ENCODE data around the gene PITPNM3.
A peak's percentile ranks its signal among the peaks of the same experiment; 100 is the strongest.
"Not testable (repeated sequence)": the region's sequence is repeated elsewhere in the genome, so short reads cannot be mapped to it uniquely, and the experiment has no call there.

PITPNM3 gene

DNA sequence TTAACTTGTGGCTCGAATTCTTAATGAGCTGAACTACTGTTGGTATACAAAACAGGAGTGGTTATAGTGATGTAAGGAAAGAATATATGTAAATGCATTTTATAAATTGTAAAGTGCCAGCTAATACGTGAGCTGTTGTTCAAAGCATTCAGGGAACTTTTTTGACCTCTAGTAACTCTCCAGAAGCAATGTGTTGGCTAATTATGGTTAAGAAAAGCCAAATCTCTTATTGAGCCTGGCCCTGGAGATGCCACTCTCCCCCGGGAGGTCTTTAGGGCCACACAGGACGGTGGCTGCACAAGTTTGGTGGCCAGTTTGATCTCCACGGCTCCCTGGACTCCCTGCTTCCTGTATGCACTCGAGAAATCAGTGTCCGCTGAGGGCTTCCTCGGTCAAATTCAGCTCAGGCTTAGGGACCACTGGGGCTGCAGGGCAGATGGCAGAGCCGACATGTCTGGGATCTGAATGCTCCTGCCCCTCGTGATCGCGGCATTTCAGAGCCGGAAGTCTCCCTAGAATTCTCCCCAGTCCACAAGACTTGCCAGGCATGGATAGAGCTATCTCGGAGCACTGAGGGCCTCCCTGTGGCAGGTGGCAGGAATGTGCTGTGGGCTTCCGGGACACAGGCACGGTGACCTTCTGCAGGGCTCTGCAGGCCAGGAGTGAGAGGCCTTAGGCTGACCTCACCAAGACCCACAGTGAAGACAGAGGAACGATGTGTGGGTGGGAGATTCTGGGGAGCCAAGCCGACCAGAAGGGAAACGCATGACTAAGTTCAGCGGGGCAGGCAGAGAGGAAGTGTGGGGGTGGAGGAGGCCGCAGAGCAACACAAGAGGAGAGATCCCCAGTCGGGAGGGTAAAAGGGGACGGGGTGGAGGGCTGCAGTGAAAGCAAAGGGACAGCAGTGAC is 18.6 kb upstream of the PITPNM3 start:
- peak; percentile 69 for DNase-seq

DNA sequence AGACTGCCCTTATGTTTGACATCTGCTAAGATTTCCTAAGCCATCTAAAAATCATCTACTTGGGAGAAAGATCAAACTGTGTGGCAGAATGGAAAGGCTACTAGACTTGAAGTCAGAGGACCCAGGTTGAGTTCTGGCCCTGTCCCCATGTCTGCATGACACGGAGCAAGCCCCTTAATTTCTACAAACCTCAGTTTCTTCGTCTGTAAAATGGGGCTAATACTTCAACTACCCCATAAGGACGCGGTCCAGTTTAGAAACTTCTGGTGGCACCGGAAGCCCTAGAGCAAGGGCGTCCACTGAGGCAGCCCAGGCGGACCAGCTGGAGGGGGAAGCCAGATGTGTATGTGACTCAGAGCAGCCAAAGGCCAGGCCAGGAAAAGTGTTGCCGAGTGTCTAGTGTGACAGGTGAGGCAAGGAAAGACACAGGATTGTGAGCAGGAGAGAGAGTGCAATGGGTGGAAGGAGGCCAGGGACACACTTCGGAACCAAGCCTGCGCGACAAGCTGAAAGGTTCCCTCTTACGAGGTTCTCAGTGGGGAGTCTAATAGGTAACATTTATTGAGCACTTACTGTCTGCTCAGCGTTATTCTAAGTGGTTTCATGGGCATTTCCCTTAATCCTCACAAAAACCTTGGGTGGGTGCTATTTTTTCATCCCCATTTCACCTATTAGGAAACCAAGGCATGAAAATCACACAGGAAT is 17.8 kb upstream of the PITPNM3 start:
- no peak for DNase-seq

DNA sequence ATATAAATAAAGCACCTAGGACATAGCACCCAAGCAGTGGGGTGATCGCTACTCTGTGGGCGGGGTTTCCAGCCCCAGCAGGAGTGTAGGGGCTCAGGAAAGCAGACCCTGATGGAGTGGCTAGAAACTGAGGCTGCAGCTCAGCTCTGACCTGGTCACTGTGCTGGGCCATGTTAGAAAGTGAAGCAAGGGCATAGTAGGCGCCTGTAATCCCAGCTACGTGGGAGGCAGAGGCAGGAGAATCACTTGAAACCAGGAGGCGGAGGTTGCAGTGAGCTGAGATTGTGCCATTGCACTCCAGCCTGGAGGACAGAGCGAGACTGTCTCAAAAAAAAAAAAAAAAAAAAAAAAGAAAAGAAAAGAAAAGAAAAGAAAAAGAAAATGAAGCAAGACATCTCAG is 17.1 kb upstream of the PITPNM3 start:
- DNase-seq: not testable (repeated sequence)

DNA sequence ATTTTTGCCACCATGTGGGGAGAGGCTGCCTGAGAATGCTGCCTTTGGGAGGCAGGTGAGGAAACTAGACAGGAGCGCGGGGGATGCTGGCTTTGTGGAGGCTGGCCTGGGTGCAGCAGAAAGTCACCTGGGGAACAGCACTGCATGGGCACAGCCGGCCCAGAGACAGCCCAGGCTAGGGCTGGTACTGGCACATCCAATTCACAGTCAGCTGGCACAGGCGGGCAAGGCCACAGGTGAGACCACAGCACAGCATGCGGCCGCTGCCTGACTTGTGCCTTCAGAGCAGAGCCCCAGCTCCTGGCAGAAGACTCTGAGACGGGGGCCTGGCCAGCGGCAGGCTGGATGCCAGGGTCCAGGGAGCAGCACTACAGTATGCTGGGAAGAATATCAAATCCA is 16.6 kb upstream of the PITPNM3 start:
- DNase-seq: no peak

DNA sequence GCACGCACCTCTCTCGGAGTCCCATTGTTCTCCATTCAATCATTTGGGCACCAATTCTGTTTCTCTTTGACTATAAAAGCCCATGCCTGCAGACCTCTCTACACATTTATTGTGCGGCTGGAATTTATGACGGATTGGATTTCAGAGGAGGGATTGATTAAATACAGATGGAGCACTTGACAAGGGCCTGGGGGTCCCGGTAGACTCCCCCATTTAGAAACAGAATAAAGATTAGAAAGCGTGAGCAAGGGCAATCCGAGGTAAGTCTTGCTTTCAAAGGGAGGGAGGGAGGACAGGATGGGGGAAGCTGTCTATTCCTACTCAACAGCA is 15.1 kb upstream of the PITPNM3 start:
- no peak for DNase-seq

DNA sequence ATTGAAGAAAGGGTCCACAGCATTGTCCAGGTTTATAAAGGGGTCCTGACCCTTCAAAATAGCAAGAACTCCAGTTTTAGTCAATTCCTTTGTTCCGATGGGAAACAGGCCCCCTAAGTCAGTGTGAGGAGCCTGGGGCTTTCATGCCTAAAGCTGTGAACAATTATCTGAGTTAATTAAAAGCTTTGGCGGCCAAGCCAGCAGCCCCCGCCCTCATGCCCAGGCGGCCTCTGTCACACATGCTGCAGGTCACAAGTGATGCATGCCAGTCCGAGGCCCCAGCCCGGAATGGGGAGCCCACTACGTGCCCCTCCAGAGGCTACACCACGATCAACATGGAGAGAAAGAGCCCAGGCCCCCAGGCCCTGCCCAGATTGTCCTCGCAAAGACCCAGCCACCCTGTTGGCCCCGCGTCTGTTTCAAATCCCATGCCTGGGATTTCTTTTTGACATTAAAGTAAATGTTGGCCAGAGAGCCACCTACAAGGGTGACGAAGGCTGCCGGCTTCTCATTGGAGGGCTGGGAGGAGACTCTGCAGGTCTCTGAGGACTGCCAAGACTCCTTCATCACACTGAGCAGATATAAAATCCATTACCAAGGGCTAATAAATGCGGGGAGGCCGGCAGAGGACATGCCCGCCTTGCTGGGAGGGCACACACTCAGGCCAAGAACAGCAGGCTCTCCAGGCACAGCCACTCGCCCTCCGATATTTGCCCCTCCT is 14.5 kb upstream of the PITPNM3 start:
- DNase-seq: no peak

DNA sequence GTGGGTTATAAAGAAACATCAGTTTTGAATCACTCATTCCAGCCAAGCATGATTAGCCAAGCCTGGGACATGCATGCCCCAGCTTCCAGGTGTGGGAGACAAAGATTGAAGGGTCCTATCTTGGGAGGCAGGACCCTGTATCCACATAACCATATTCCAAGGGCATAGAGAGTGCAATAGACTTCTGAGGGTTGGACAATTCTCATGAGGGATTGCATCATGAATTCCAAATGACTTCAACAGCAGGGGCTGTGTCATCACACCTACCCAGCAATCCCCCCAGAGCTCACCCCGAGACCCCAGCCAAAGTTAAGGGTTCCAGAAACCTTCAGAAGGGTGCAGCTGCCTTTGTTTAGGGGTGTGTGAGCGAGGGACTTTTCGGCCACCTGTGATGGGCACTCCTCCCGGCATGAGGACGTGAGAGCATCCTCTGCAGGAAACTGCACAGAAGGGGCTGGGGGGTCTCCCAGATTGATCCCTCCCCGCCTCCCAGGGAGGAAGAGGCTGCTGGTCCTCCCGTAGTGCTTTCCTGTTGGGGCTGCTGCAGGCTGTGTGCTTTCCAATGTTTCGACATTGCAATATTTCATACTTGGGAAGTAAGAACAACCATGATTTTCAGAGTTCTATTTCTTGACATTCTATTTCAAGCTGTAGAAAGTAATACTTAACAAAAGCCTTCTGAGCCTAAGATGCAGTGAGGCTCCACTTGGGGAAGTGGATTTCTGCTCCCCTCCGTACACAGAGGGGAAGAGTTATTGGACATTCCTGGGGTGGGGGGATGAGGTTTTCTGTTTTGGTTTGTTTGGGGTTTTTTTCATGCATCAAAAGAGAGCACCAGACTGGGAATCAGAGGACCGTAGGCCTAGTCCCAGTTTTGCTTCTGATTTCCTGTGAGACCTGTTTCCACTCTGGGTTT is 13.3 kb upstream of the PITPNM3 start:
- no peak for DNase-seq

DNA sequence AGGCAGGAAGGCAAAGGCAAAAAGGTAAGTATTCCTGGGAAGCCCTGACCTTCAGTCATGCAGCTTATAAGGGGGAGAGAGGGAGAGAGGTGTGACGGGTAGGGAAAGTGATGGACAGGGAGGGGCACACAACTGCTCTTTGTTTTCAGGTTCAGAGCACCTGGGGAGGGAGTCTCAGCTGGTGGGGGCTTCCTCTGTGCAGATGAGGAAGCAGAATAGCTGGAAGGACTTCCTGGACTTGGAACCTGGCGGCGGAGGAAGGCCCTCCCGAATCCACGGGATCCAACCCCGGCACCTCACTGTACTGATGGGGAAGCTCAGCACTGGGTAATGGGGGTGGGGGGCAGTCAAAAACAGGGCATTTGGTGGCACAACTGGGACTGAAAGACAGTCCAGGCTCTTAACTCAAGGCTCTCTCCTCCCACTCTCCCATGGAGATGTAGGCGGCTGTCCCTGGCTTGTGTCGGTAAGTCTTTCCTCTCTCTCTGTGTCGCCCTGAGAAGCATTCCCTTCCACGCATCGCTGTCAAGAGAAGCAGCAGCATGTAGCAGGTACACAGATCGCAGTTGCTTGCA is 11.9 kb upstream of the PITPNM3 start:
- peak; percentile 35 for DNase-seq

DNA sequence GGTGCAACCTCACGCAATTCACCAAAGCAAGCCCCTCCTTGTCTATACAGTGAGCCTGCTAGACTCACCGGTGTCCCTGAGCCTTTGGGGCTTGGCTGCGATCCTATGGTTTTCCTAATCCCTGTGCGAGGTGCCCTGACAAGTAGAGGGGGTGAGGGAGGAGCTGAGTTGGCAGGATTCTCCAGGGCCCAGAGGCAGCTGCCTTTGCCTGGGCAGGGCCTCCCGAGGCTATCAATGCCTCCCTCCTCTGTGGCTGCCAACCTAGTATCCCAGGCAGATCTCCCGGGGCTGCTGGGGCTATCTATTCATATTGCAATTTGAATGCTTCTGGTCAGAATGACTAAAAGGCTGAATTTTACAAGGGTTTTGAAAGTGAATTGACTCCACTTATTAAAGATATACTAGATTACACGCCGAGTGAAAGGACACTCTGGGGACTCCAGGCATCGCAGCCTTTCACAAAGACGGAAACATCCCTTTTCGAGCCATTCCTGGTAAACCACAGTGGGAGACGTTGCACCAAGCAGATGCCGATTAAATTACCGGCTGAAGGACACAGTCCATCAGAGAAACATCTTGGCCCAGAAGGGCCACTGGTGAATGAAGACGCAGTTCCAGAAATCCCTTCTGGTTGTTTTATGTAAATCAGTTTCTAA is 11.3 kb upstream of the PITPNM3 start:
- DNase-seq: peak; percentile 40

DNA sequence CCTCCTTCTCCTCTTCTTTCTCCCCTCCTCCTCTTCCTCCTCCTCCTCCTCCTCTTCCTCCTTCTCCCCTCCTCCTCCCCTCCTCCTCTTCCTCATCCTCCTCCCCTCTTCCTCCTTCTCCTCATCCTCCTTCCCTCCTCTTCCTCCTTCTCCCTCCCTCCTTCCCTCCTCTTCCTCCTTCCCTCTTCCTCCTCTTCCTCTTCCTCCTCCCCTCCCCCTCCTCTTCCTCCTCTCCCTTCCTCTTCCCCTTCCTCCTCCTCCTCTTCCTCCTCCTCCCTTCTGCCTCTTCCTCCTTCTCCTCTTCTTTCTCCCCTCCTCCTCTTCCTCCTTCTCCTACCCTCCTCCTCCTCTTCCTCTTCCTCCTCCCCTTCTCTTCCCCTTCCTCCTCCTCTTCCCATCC is 5.1 kb upstream of the PITPNM3 start:
- no peak for DNase-seq

DNA sequence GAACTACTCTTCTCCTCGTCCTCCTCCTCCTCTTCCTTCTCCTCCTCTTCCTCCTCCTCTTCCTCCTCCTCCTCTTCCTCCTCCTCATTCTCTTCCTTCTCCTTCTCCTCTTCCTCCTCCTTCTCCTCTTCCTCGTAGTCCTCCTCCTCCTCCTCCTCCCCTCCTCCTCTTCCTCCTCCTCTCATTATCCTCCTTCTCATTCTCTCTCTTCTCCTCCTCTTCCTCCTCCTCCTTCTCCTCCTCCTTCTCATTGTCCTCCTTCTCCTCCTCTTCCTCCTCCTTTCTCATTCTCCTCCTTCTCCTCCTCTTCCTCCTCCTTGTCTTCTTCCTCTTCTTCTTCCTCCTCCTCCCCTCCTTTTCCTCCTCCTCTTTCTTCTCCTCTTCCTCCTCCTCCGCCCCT is 4.1 kb upstream of the PITPNM3 start:
- no peak for DNase-seq

DNA sequence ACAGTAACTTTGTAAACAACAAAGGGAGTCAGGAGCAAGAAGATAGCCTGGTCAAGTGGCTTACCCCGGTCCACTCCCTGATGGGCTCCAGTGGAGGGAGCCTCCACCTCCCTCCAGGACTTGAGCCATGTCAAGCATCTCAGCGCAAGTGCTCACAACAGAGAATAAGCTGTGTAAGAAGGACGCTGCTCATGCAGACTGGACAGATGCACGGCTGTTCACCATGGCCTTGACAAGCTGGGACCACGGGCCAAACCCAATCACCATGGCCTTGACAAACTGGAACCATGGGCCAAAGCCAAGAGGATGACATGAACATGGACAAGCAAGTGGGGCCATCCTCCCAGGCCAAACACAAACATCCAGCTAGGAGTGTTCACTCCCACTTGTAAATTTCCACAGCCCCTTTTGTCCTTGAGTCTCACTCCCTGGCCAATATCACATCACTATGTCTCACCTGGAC is 3.4 kb upstream of the PITPNM3 start:
- DNase-seq: no peak

DNA sequence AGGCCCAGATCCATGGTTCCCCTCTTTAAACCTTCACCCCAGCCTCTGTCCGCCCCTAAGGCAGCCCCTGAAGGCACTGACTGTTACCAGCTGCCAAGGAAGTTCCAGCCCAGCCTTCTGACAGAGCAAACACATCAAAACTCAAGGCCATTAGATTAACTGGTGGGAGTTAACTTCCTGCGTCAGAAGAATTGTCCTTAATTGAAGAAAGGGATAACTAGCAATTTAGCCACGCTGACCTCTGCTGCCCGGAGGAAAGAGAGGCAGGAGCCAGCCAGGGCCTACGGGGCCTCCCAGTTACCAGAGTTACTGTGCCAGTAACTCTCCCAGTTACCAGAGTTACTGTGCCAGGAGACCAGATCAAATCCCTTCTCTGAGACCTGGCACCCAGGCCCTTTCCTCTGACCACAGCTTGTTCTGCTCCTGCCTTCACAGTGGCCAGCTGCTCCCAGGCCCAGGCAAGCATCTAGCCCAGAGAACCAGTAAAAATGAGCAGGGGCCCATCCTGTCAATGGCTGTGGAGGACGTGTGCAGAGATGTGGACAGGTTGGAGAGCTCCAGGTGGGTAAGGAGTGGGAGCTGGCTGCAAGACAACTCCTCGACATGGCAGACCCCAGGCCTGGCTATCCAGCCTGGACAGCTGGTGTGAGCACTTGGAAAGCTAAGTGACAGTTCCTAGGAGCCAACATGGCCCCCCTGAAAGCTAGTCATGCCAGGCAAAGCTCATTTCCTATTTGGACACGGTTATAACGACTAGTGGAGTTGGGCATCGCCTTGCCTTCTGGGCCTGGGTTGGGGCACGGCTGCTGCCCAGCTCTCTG is 2.8 kb upstream of the PITPNM3 start:
- DNase-seq: no peak

DNA sequence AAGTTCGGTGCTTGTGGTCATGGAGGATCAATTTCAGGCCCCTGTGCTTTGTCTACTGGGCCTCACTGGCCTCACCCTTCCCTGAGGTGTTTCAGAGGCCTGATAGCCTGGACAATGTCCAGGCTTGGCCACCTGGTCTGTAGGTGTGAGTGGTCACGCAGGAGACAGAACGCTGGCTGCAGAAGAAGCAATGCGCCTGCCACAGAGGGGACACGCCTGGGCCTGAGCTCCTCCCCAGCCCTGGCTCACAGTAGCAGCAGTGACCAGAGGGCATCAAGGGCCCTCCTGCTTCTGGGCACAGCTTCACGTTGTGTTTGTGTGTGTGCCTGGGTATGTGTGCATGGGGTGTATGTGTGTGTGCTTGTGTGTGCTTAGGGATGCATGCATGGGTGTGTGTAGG is 1.9 kb upstream of the PITPNM3 start:
- DNase-seq: no peak

DNA sequence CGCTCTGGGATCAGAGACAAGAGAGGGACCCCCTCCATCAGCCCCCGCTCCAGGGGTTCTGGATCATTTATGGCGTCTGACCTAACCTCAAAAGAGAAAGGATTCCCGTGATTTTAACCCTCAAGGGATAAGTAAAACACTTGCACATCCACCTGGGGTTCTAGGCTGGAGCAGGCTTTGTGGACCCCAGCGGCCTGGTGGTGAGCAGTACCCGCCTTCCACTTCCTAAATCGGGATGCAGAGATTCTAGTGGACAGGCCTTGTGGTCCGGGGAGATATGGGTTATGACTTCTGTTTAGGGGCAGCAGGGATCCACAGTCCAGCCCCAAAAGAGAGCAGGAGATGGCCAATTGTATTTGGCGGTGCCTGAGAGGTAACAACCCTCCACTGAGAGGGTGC is 684 bp upstream of the PITPNM3 start:
- no peak for DNase-seq

DNA sequence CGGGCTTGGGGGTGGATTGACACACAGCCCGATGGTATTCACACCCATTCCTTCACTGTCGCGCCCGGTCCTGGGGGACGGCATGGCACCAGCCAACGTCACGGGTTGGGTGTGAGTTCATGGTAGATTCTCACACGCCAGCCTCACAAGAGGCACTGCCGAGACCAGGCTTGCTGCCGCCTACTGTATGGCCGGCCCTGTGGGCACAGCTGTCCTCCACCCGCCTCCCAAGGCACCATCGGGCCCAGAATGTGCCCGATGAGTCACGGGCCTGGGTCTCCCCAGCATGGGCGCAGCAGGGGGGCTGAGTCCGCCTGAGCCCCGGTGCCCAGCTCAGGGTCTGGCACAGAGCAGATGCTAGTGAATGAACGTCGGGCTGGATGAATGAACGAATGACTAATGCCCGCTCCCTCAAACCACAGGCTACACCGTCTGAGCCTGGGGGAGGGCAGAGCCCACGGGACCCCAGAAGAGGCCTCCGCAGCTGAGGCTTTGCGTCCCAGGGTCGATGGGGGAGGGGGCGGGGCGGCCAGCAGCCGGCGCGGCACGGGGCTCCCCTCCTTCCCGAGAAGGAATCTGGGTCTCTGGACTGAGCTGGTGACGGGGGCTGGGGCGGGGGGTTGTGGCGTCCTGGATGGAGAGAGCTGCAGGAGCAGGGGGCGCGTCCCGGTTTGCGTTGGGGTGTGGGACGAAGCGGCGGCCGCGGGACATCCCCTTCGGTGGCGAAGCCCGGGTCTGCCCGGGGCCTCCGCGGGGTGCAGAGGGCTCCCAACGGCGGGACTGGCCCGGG is 829 bp downstream of the PITPNM3 start:
- no peak for DNase-seq

DNA sequence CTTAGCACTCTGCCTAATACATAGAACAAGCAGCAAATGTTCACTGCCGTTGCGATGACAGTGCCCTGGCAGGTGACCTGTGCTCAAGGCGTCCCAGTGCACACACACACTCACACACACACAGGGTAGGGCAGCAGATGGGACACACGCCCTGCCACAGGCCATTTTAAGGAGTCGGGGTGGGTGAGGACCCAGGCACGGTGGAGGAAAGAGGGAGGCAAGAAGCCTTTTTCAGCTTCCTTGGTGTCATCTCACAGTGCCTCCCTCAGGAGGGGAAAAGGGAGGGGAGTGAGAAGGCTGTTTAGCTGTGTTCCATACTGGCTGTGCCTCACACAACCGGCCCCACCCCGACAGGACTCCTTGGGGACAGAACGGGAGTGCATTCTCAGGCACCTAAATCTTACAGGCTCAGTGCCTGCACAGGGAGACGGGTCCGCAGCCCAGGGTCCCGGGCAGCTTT is 1.5 kb downstream of the PITPNM3 start:
- DNase-seq: no peak

DNA sequence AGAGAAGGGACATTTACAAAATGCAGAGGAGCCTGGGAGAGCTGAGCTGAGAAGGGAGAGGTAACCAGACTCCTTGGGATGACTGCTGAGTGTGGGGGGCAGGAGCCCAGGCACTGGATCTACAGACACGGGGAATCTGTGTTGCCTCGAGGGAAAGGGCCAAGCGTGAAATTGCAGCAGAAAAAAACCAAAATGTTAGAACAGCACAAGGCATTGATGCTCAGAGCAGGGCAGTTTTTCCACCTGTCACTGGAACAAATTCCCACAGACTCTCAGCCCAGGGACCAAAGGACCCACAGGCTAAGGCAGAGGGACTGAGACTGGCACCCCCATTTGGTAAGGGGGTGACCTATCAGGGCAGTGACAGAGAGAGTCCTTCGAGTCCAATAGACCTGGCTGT is 2.0 kb downstream of the PITPNM3 start:
- DNase-seq: no peak

DNA sequence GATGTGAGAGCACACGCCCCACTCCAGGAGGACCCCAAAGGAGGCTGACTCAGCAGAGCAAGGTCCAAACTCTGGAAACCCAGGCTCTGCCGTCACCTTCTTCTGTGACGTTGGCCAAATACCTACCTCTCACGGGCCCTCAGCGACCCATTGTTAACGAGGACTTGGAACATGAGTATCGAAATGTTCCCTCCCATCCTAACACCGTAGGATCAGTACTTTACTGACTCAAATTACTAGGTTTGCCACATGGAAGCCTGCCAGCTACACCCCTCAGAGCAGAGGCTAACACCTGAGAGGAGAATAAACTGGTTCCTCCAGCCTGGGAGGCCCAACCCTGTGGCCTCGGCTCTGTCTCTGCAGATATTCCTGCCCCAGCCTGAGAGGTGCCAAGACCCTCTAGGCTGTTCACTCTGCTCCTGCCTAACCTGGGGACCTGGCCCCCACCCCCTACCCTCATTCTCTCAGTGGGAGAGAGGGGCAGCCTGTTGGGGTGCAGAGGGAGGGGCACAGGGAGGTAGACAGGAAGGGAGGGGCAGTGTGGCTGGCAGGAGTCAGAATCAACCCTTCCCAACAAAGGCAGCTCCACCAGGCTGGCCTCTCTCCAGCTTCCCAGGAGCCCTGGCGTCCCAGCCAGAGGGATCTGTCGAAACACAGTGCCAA is 4.4 kb downstream of the PITPNM3 start:
- no peak for DNase-seq

Measured in activated CD8-positive, alpha-beta memory T cell treated with anti-CD3 and anti-CD28 coated beads for 24 hours (primary cell).